Large intestine (tissue), 3 donors: ENCODE measurements around the gene CDH13. TPM values are rescaled to one million over a fixed set of nuclear protein-coding genes. Genes with fewer than 3 reads are reported as not detected.
A peak's percentile ranks its signal among the peaks of the same experiment; 100 is the strongest.

Source experiments
- DNase-seq, 2 donors: peaks; one replicate each; pipeline versions ENCODE4 v3.0.0 to v3.0.0-alpha.2; 2013
- H3K27ac ChIP-seq: one replicate; pipeline ENCODE4 v1.5.1; 2013; ENCODE audit warnings: low read length
- H3K27me3 ChIP-seq: 2 replicates; pipeline ENCODE4 v1.6.1; 2013; ENCODE audit warnings: low read length; ENCODE audit not compliant: control insufficient read depth, insufficient read depth
- H3K36me3 ChIP-seq: 2 replicates; pipeline ENCODE4 v1.6.1; 2013; ENCODE audit warnings: low read length; ENCODE audit not compliant: control insufficient read depth, insufficient read depth
- H3K4me1 ChIP-seq: one replicate; pipeline ENCODE4 v1.6.1; 2013; ENCODE audit warnings: low read length; ENCODE audit not compliant: control insufficient read depth, insufficient read depth
- H3K4me3 ChIP-seq: one replicate; pipeline ENCODE4 v1.5.1; 2013; ENCODE audit warnings: low read length
- H3K9me3 ChIP-seq: one replicate; pipeline ENCODE4 v1.6.1; 2013; ENCODE audit warnings: mild to moderate bottlenecking, low read depth, low read length, moderate library complexity; ENCODE audit not compliant: control insufficient read depth
- WGBS: methylation state at CpG from one replicate; pipeline ENCODE4 v1.1.5; 2013; ENCODE audit warnings: low lambda C conversion rate; ENCODE audit not compliant: insufficient coverage; 5-methylcytosine and 5-hydroxymethylcytosine counted together
- polyA plus RNA-seq: library from polyadenylated mRNA; unstranded; fragments of 120-200 nt; gene quantifications from one replicate; pipeline ENCODE4 v1.2.1, GENCODE V29; 2013

Gene CDH13
- polyA plus RNA-seq, 1 donor = 17.1 TPM

DNA sequence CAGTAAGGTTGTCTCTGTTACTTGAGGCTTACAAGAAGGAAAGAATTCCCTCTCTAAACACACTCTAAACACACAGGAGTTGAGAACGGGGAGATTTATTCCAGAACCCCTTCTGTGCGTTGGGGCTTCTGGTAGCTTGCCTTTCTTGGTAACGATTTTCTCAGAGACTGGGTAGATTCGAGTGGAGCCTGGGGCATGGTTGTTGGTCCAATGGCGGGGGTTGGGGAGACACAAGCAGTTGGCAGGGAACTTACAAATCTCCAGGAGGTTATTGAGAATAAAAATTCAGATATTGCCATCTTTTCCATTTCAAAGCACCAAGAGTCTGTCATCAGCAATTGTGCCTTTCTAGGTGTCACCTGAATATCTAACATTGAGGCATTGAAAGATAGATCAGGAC is 251.7 kb downstream of the CDH13 start:
- WGBS = no CpG with 5 or more reads among the region's 5 CpGs
- H3K9me3 ChIP-seq = no peaks in the 10 kb centered on the region
- H3K27me3 ChIP-seq = no peaks in the 10 kb centered on the region
- DNase-seq = no peak
- H3K4me1 ChIP-seq = no peaks in the 10 kb centered on the region
- H3K4me3 ChIP-seq = no peak overlapping the region
- no peaks in the 10 kb centered on the region for H3K36me3 ChIP-seq
- no peak overlapping the region for H3K27ac ChIP-seq

DNA sequence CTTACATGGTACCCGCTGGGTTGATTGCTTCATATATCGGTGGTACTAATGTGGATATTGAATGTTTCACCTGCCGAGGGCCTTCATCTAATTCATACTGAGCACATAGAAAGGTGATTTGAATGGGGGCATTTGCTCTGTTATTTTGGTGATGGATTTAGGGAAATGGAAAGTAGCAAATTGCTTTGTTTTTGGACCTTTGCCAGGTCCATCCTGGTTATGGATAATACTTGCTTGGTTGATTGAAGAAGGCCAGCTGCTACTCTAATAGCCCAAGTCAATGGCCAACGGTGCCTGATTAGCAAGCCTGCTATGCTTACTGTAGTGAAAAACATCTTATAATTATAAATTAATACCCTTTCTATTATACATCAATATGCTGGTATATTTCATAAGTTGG is 253.6 kb downstream of the CDH13 start:
- Histone ChIP-seq H3K27me3 (no peaks in the 10 kb centered on the region), H3K9me3 (no peaks in the 10 kb centered on the region), H3K36me3 (no peaks in the 10 kb centered on the region), H3K4me3 (no peak overlapping the region), H3K4me1 (no peaks in the 10 kb centered on the region), H3K27ac (no peak overlapping the region)
- no CpG with 5 or more reads among the region's 4 CpGs for WGBS
- no peak for DNase-seq

DNA sequence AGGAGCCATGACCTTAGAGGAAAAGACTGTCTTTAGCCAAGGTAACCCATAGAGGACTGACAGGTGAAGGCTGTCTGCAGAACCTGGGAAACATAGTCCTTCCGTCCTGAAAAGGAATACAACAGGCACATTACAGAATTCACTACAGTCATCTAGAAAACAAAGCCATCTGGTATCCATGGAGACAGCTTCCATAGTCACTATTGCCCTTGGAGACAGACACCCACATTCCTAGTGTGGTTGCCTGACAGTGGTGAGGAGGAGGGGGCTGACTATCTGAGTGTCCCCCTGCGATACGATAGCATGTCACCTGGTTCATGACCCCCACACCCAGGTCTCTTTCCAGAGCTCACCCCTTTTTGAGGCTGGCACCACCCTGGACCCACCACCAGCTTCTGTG is 254.7 kb downstream of the CDH13 start:
- no peaks in the 10 kb centered on the region for H3K27me3 ChIP-seq
- H3K27ac ChIP-seq = no peak overlapping the region
- no CpG with 5 or more reads among the region's 3 CpGs for WGBS
- H3K9me3 ChIP-seq = no peaks in the 10 kb centered on the region
- DNase-seq = no peak
- no peak overlapping the region for H3K4me3 ChIP-seq
- no peaks in the 10 kb centered on the region for H3K36me3 ChIP-seq
- H3K4me1 ChIP-seq = no peaks in the 10 kb centered on the region

DNA sequence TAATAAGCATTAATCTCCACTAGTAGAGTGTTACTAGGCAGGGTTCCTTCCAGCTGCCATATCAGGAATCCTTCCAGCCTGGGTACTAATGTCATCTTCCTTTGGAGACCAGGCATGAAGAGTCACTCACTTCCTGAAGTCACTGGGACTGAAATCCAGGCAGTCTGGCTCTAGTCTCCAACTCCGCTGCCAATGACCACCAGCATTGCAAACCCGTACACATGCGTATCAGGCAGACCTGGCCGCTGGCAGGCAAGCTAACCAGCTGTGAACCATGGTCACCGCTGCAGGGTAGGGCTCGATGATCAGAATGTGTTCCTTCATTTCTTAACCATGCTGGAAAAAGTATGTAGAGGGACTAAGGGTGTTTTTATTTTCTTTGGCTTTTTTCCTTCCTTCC is 255.5 kb downstream of the CDH13 start:
- no peak for DNase-seq
- no peaks in the 10 kb centered on the region for H3K36me3 ChIP-seq
- H3K27me3 ChIP-seq = no peaks in the 10 kb centered on the region
- no peak overlapping the region for H3K4me3 ChIP-seq
- H3K27ac ChIP-seq = no peak overlapping the region
- H3K4me1 ChIP-seq = no peaks in the 10 kb centered on the region
- WGBS = 100% methylated on average over 1 of the region's 6 CpGs
- no peaks in the 10 kb centered on the region for H3K9me3 ChIP-seq

DNA sequence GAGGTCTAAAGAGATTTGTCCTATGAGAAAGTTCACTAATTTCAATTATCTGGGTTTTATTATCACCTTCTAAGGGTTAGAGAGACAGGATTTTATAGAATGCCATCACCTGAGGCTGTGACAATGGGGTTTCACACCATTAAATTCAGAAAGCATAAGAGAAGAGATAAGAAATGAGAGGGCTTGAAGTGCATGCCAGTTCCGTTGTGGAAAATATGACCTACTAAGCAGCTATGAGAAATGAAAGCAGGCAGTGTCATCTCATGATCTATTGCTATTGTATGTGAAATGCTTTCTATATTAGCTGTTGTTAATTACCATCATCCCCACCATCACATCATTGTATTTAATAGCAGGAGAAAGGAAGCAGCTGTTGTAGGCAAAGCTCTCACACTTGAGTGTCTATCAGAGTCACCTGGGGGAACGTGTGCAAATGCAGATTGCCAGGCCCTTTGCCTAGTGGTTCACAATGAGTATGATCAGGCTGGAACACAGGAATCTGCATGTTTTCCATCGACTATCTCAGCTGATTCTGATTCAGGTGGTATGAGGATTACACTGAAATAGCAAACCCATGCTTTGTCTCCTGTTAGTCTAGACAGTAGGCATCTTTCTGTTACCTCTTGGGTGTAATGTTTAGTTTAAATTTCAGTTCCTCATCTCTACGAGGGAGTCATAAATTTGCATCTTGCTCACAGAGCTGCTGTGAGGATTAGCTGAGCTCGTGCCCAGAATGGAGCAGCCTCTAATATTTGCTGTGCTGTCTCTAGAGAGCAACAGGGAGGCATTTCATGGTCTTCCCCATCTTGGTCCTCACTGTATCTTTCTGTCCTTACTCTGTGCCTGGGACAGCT is 256.4 kb downstream of the CDH13 start:
- H3K4me1 ChIP-seq = peaks cover 1% of the 10 kb centered on the region
- no peak for DNase-seq
- H3K36me3 ChIP-seq = no peaks in the 10 kb centered on the region
- no peaks in the 10 kb centered on the region for H3K27me3 ChIP-seq
- no peak overlapping the region for H3K27ac ChIP-seq
- H3K9me3 ChIP-seq = no peaks in the 10 kb centered on the region
- no peak overlapping the region for H3K4me3 ChIP-seq
- WGBS = 50% methylated on average over 1 of the region's 5 CpGs

DNA sequence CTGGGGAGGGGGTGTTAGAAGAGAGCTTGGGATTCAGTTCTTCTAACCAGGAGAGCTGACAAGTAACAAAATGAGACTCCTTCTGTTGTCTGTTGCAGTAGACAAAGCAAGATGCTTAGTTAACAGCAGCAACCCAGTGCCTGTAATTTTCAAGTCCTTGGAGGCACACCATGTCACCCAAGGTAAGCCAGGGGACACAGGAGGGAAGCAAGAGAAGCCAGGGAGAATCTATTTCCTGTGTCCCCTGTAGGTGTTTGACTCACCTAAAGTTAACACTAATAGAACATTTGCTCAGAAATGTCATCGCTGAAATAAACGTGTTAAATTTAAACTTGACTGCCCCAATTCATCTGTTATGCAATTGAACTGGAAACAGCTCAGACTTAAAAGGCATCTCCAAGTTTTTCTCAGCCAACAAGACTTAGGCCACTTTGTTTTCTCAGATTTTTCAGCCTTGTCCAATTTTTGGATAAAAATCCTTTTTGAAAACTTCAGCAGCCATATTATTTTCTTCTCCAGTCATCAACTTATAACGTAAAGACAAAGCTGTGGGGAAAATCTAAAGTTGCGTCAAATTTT is 257.6 kb downstream of the CDH13 start:
- Histone ChIP-seq H3K36me3 (no peaks in the 10 kb centered on the region), H3K27ac (no peak overlapping the region), H3K4me3 (no peak overlapping the region), H3K4me1 (peaks cover 11% of the 10 kb centered on the region), H3K27me3 (no peaks in the 10 kb centered on the region), H3K9me3 (no peaks in the 10 kb centered on the region)
- 96% methylated on average over 4 of the region's 4 CpGs for WGBS
- DNase-seq = no peak

DNA sequence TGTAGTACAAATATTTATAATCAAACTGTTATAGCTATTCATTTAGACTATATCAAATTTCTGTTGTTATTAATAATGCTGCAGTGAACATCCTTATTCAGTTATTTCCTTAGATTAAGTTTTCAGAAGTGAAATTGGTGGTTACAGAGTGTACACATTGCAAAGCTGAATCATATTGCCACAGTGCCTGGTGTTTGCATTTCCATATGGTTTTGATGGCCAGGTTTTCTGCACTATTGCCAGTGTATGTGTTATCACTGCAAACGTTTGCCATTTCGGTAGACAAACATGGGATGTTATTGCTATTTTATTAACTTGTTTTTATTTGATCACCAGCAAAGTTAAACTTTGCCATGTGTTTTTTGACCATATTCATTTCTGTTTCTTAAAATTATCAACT is 259.4 kb downstream of the CDH13 start:
- DNase-seq = no peak
- H3K27ac ChIP-seq = no peak overlapping the region

DNA sequence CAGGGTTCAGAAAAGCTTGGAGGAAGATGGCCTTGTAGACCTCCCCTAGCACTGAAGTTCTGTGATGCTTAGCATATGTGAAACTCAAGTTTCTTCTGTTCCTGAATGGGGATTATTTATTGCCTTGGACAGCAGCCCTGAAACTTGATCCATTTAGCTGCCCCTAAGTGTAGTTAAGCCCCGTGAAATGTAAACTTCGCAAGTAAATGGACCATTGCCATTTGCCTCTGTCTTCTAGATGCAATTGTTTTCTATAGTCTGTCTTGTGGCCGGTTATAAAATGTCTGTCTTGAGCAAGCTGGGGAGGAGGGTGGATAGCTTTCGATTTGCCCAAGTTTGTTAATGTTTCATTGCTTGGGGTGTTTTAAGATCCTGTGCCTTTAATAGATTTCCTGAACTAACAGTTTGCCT is 261.8 kb downstream of the CDH13 start:
- Histone ChIP-seq H3K4me3 (no peak overlapping the region), H3K27me3 (no peaks in the 10 kb centered on the region), H3K9me3 (no peaks in the 10 kb centered on the region), H3K36me3 (no peaks in the 10 kb centered on the region), H3K4me1 (peaks cover 12% of the 10 kb centered on the region), H3K27ac (peak overlapping the region; percentile 63)
- WGBS = no CpG with 5 or more reads among the region's 4 CpGs
- peak; percentile 54 to 80 for DNase-seq

More for the DNA sequence above, 259.4 kb downstream of the CDH13 start:
- Histone ChIP-seq H3K36me3 (no peaks in the 10 kb centered on the region), H3K9me3 (no peaks in the 10 kb centered on the region), H3K27me3 (no peaks in the 10 kb centered on the region), H3K4me3 (no peak overlapping the region), H3K4me1 (peaks cover 12% of the 10 kb centered on the region)
- WGBS = 60% methylated on average over 1 of the region's 2 CpGs

DNA sequence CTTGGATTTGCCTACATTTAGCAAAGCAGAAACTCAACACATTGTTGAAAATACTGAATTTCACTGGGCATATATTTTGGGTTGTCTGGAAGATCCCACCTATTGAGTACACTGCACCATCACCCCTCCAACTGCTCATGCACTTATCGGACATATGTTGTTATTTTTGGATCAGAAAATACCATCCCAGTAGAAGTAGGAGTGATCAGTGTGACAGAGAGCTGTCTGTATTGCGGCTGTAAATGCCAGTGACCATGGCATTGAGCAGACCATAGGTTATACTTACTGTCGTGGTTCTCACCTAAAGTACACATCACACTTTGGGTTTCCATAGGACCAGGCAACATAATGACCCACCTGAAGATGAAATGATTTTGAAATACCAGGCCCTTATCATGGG is 264.7 kb downstream of the CDH13 start:
- H3K27ac ChIP-seq = no peak overlapping the region

DNA sequence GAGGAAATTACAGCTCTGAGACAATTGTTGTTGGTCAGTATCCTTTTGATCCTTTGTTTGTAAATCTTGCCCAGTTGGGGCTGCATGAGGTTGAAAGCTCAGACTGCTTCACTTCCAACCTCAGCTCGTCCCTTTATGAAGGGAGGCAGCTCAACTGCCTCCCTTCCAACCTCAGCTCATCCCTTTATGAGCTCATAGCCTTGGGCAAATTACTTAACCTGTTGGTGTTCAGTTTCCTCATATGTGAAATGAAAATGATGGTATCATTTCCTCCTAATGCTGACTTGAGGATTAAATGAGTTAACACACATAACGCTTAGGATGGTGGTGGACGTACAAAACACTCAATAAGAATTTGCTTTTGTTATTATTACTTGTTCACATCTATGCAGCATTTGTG is 265.1 kb downstream of the CDH13 start:
- no peak overlapping the region for H3K27ac ChIP-seq
- no peak overlapping the region for H3K4me3 ChIP-seq
- WGBS = 92% methylated on average over 2 of the region's 3 CpGs
- H3K27me3 ChIP-seq = no peaks in the 10 kb centered on the region
- H3K36me3 ChIP-seq = no peaks in the 10 kb centered on the region
- H3K9me3 ChIP-seq = no peaks in the 10 kb centered on the region
- peaks cover 12% of the 10 kb centered on the region for H3K4me1 ChIP-seq
- no peak for DNase-seq

More for the DNA sequence above, 264.7 kb downstream of the CDH13 start:
- no CpG with 5 or more reads among the region's 3 CpGs for WGBS
- Histone ChIP-seq H3K9me3 (no peaks in the 10 kb centered on the region), H3K36me3 (no peaks in the 10 kb centered on the region), H3K27me3 (no peaks in the 10 kb centered on the region), H3K4me3 (no peak overlapping the region), H3K4me1 (peaks cover 12% of the 10 kb centered on the region)
- DNase-seq = no peak

DNA sequence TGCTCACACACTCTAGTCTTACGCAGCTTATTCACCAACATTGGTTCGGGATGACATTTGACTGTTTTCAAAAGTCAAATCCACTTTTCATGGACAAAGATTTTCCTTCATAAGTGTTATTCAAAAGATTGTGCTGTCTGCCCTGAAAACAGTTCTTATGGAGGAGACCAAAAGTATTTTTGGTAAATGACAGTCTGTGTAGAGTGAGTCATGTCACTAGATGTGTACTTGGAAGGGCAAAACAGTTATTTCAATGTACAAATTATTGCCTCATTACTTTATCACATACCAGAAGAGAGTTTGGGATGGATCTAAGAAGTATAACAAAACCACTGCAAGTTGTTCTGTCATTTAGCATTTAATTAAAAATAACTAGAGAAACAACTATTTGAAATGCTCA is 265.6 kb downstream of the CDH13 start:
- DNase-seq = no peak
- Histone ChIP-seq H3K27me3 (no peaks in the 10 kb centered on the region), H3K9me3 (no peaks in the 10 kb centered on the region), H3K4me1 (peaks cover 12% of the 10 kb centered on the region), H3K27ac (no peak overlapping the region), H3K4me3 (no peak overlapping the region), H3K36me3 (no peaks in the 10 kb centered on the region)
- no CpG with 5 or more reads among the region's 2 CpGs for WGBS
